Right cardiac atrium (tissue), 5 donors: ENCODE results near the gene STK11. TPM values are rescaled to one million over a fixed set of nuclear protein-coding genes. Genes with fewer than 3 reads are reported as not detected.

Source experiments
- ATAC-seq, 2 donors: fragments of 200-7000 bp; cut with Tn5 transposase; one replicate each; pipeline versions ENCODE4 v1.8.0 to v1.9.1; 2020; ENCODE audit warnings: moderate library complexity in 2 of 2, mild to moderate bottlenecking in 1 of 2
- DNase-seq, 3 donors: peaks; one replicate each; pipeline ENCODE4 v3.0.0-alpha.2; 2020
- H3K27ac ChIP-seq: one replicate; pipeline ENCODE4 v1.5.1; 2013; ENCODE audit warnings: mild to moderate bottlenecking, low read length, control low read depth, moderate library complexity
- H3K27me3 ChIP-seq: one replicate; pipeline ENCODE4 v1.6.1; 2013; ENCODE audit not compliant: control insufficient read depth, insufficient read depth
- H3K4me1 ChIP-seq: one replicate; pipeline ENCODE4 v1.6.1; 2013; ENCODE audit warnings: low read length; ENCODE audit not compliant: control insufficient read depth, insufficient read depth
- H3K4me3 ChIP-seq: one replicate; pipeline ENCODE4 v1.5.1; 2013; ENCODE audit warnings: low read length, control low read depth
- H3K9me3 ChIP-seq: one replicate; pipeline ENCODE4 v1.6.1; 2013; ENCODE audit warnings: low read length; ENCODE audit not compliant: control insufficient read depth
- WGBS: extraction: QIAGEN DNeasy Blood & Tissue Kit; methylation state at CpG from one replicate; pipeline ENCODE4 v1.1.7; 2013; 5-methylcytosine and 5-hydroxymethylcytosine counted together
- intact Hi-C, 4 donors: fragments of 100-400 bp; cut with DNase I; formaldehyde crosslinking; loops; one replicate each; pipeline versions ENCODE4 v1.11.0 to v1.14.0; 2022 to 2023
- polyA plus RNA-seq: library from polyadenylated mRNA; stranded (reverse); fragments of 200-250 nt; gene quantifications from one replicate; pipeline ENCODE4 v1.2.3, GENCODE V29; 2013
- total RNA-seq, 4 donors: library from RNA; stranded (reverse); fragmentation: NEBNext Ultra II Directional; extraction: Animal tissue kit (Norgen Biotek cat#: 25700); gene quantifications; one replicate each; pipeline ENCODE4 v1.2.1, GENCODE V29; 2021
- donor health status: healthy with polysubstance abuse.
- donor health status: DM: no; HTN: yes; CAD: no.
- donor health status: DM: no; HTN: no; CAD: no.
- donor health status: DM: no; HTN: yes; CAD: no; lungs with severe emphysema.
- donor health status: DM: yes; HTN: yes; CAD: no.

Gene STK11
- total and polyA plus RNA-seq, 5 donors = 56.9 to 64.5 (median 57.8) TPM

GRCh38 chr19:1264801-1265614 lies 59.4 kb downstream of the STK11 start:
- peak overlapping the region; percentile 10 for H3K27ac ChIP-seq
- peaks cover 10% of the 10 kb centered on the region for H3K4me1 ChIP-seq
- H3K9me3 ChIP-seq = no peaks in the 10 kb centered on the region
- no peaks in the 10 kb centered on the region for H3K27me3 ChIP-seq
- intact Hi-C loops = no loop called here
- DNase-seq (peak; percentile 83 to 87 (median 87)), ATAC-seq (peak in 1 of 2 donors; percentile 12)
- 69% methylated on average over 26 of the region's 26 CpGs for WGBS
- no peak overlapping the region for H3K4me3 ChIP-seq

DNA sequence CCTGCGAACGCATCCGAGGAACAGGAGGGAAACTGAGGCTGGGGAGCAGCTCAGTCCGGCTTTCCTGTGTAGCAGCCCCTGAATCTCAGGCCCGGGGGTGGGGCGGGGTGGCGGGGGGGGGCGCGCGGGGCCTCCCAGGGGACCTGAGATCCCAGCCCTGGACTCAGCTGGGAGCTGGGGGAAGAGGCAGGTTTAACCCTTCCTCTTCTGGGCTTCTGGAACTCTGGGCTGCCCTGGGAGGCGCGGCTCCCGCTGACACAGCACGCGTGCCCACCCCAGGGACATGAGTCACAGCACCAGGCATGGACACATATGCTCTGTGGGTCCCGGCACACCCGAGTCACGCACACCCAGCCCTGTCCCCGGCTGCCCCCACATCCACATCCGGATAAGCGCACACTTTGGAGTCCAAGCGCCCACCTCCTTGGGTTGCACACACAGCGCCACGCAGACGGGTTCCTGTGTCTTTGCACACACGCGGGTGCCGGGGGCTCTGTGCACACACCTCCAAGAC lies 60.1 kb downstream of the STK11 start:
- intact Hi-C loops = loop anchor here in 2 of 4 donors (2.0 kb wide), 1 partner anchor 21 kb away; no protein-coding TSS in a partner anchor
- WGBS = 18% methylated on average over 28 of the region's 28 CpGs
- ATAC-seq (peak; percentile 1 to 25), DNase-seq (peak; percentile 88 to 91 (median 89))
- Histone ChIP-seq H3K27ac (peak overlapping the region; percentile 84), H3K27me3 (no peaks in the 10 kb centered on the region), H3K9me3 (no peaks in the 10 kb centered on the region), H3K4me1 (peaks cover 13% of the 10 kb centered on the region), H3K4me3 (no peak overlapping the region)

DNA sequence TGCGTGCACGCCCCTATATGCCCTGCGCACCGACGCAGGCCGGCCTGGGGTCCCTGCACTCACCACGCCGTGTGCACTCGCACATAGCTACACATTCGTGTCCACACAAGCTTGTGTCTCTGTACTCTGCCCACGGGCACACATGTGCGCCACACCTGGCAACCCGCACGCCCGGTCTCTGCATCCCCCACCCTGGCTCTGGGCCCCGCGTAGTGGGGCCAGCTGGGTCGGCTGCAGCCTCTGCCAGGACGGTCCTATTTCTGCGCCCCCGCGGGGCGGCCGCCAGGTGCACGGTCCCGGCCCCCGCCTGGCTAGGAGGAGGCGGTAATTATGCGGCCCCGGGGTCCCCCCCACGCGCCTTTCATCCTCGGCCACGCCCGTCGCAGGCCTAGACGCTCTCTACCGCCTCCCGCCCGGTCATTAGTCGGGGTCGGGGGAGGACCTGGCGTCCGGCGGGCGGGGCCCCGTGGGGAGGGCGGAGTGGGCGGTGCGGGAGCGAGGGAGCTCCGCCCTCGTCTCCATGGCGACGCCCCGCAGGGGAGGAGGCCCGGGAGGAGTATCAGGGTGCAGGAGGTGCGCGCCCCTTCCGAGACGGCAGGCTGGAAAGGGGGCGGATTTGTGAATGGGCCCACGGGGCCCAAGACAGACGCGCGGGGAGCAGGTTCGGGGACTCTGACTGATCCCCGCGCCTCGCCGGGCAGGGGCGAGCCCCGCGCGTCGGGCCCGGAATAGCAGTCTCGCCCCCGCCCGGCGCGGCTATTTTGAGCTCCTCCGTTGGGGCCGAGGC lies 60.7 kb downstream of the STK11 start:
- no peaks in the 10 kb centered on the region for H3K27me3 ChIP-seq
- DNase-seq = peak; percentile 93 to 96 (median 95)
- intact Hi-C loops = loop anchor here in 2 of 4 donors (2.0 kb wide), 1 partner anchor 22 kb away; no protein-coding TSS in a partner anchor
- no peaks in the 10 kb centered on the region for H3K9me3 ChIP-seq
- 3% methylated on average over 84 of the region's 84 CpGs for WGBS
- H3K4me1 ChIP-seq = peaks cover 18% of the 10 kb centered on the region
- peak overlapping the region; percentile 24 for H3K4me3 ChIP-seq
- peak; percentile 54 to 69 for ATAC-seq
- H3K27ac ChIP-seq = peak overlapping the region; percentile 84

GRCh38 chr19:1266916-1267476 lies 61.4 kb downstream of the STK11 start:
- Histone ChIP-seq H3K27ac (peak overlapping the region; percentile 84), H3K9me3 (no peaks in the 10 kb centered on the region), H3K4me3 (peak overlapping the region; percentile 24), H3K27me3 (no peaks in the 10 kb centered on the region), H3K4me1 (peaks cover 13% of the 10 kb centered on the region)
- ATAC-seq (peak; percentile 13 to 19), DNase-seq (peak; percentile 75 to 94 (median 91))
- WGBS = 1% methylated on average over 59 of the region's 59 CpGs
- intact Hi-C loops = loop anchor here in 2 of 4 donors (2.0 kb wide), 1 partner anchor 22 kb away; no protein-coding TSS in a partner anchor

DNA sequence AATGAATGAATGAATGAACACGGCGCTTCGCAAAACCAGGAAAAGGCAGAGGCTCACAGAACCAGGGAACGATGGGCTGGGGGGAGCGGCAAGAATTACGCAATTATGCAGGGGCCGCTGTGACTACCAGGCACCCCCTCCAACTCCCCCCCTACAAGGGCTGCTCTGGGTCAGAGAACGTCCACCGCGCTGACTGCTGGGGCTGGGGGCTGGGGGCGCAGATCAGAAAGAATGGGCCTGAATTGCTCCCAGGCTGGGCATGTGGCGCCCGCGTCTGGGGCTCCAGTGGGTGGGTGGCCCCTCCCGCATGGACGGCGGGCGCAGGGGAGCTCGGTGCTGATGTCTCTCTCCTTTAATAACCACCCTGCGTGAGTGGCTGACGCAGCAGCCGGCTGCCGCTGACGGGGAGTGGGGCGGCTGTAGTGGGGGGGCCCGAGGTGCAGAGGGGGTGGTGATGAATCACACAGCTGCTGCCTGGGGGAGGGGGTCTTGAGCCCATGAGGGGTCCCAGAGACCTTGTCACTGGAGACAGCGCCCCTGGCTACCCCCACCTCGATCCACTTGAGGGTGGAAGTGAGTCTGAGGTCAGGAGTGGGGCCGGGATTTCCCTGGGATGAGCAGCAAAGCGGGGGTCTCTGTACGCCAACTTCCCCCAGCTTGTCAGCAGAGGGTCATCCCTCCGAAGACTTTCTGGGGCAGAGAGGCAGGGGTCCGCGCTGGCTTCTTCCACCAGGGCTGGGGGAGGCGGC lies 62.1 kb downstream of the STK11 start:
- WGBS = 28% methylated on average over 35 of the region's 35 CpGs
- Histone ChIP-seq H3K27ac (no peak overlapping the region), H3K27me3 (no peaks in the 10 kb centered on the region), H3K4me1 (peaks cover 11% of the 10 kb centered on the region), H3K4me3 (no peak overlapping the region), H3K9me3 (no peaks in the 10 kb centered on the region)
- intact Hi-C loops = loop anchor here in 2 of 4 donors (2.0 kb wide), 1 partner anchor 23 kb away; no protein-coding TSS in a partner anchor
- DNase-seq = peak; percentile 52 to 77 (median 69)
- ATAC-seq = no peak

- 48% methylated on average over 40 of the region's 40 CpGs for WGBS
- Histone ChIP-seq H3K4me3 (no peak overlapping the region), H3K27ac (peak overlapping the region; percentile 40), H3K9me3 (no peaks in the 10 kb centered on the region), H3K4me1 (peaks cover 12% of the 10 kb centered on the region), H3K27me3 (no peaks in the 10 kb centered on the region)
- intact Hi-C loops = no loop called here
- DNase-seq = peak in 2 of 3 donors; percentile 76 to 77
- ATAC-seq = no peak
These were observed 62.9 kb downstream of the STK11 start for GRCh38 chr19:1268226-1269064.

GRCh38 chr19:1269065-1269477 lies 63.5 kb downstream of the STK11 start, which contains the start of gene CIRBP:
TSS of gene CIRBP (plus strand) at chr19:1269332. CDS start at chr19:1270934, 1,602 bp downstream.
- H3K9me3 ChIP-seq = no peaks in the 10 kb centered on the region
- intact Hi-C loops = no loop called here
- ATAC-seq = peak; percentile 68 to 81

GRCh38 chr19:1269478-1270212 lies 64.1 kb downstream of the STK11 start:
- Histone ChIP-seq H3K27me3 (no peaks in the 10 kb centered on the region), H3K9me3 (no peaks in the 10 kb centered on the region), H3K4me3 (peak overlapping the region; percentile 82), H3K27ac (peak overlapping the region; percentile 98), H3K4me1 (peaks cover 15% of the 10 kb centered on the region)
- intact Hi-C loops = no loop called here
- ATAC-seq (peak; percentile 11 to 34), DNase-seq (peak; percentile 94 to 96 (median 95))
- under 1% methylated on average over 64 of the region's 64 CpGs for whole genome bisulfite sequencing

More at GRCh38 chr19:1269065-1269477, 63.5 kb downstream of the STK11 start, which contains the start of gene CIRBP:
- Histone ChIP-seq H3K4me3 (peak within 1 kb of the TSS; percentile 82), H3K27me3 (no peaks in the 10 kb centered on the region), H3K4me1 (peaks cover 14% of the 10 kb centered on the region), H3K27ac (peak within 1 kb of the TSS; percentile 98)
- under 1% methylated on average over 50 of the region's 50 CpGs for WGBS
- peak; percentile 100 for DNase-seq
